Neural progenitor cell (in vitro differentiated cells): ENCODE measurements around the gene HRK. TPM values are rescaled to one million over a fixed set of nuclear protein-coding genes. Genes with fewer than 3 reads are reported as not detected.

Source experiments
- DNase-seq: peaks from one replicate; pipeline ENCODE4 v3.0.0-alpha.2; 2016; ENCODE audit warnings: low spot score
- H2AFZ ChIP-seq: fragments of 200-600 bp; sonication (generic); replicated peaks from 2 replicates; pipeline ENCODE4 v1.6.1; 2016; ENCODE audit warnings: antibody characterized with exemption
- H3F3A ChIP-seq: fragments of 200-600 bp; sonication (generic); 2 replicates; pipeline ENCODE4 v1.6.1; 2016; ENCODE audit warnings: antibody characterized with exemption, low read depth
- H3K27ac ChIP-seq: fragments of 200-600 bp; sonication (generic); 2 replicates; pipeline ENCODE4 v1.5.1; 2016; ENCODE audit warnings: mild to moderate bottlenecking
- H3K27me3 ChIP-seq: fragments of 200-600 bp; sonication (generic); 2 replicates; pipeline ENCODE4 v1.6.1; 2016; ENCODE audit warnings: mild to moderate bottlenecking, moderate library complexity
- H3K36me3 ChIP-seq: fragments of 200-600 bp; sonication (generic); 2 replicates; pipeline ENCODE4 v1.5.1; 2016
- H3K4me1 ChIP-seq: fragments of 200-600 bp; sonication (generic); 2 replicates; pipeline ENCODE4 v1.6.1; 2016; ENCODE audit warnings: mixed run types
- H3K4me2 ChIP-seq: fragments of 200-600 bp; sonication (generic); 2 replicates; pipeline ENCODE4 v1.6.1; 2016
- H3K4me3 ChIP-seq: fragments of 200-600 bp; sonication (generic); 2 replicates; pipeline ENCODE4 v1.5.1; 2016
- H3K79me2 ChIP-seq: fragments of 200-600 bp; sonication (generic); 2 replicates; pipeline ENCODE4 v1.6.1; 2016; ENCODE audit warnings: low read depth
- H3K9ac ChIP-seq: fragments of 200-600 bp; sonication (generic); 2 replicates; pipeline ENCODE4 v1.6.1; 2016
- H3K9me3 ChIP-seq: fragments of 200-600 bp; sonication (generic); 2 replicates; pipeline ENCODE4 v1.5.1; 2016; ENCODE audit warnings: low read depth
- H4K20me1 ChIP-seq: fragments of 200-600 bp; sonication (generic); 2 replicates; pipeline ENCODE4 v1.6.1; 2016; ENCODE audit warnings: low read depth
- H3K27ac Mint-ChIP-seq: 3 replicates; pipeline ENCODE4 v1.8.0; 2021; ENCODE audit warnings: mixed read lengths
- H3K27me3 Mint-ChIP-seq: 2 replicates; pipeline ENCODE4 v1.8.0; 2022; ENCODE audit warnings: low read depth, mild to moderate bottlenecking, inconsistent platforms, moderate library complexity, mixed read lengths; ENCODE audit not compliant: insufficient read depth
- H3K36me3 Mint-ChIP-seq: 3 replicates; pipeline ENCODE4 v1.8.0; 2021; ENCODE audit warnings: mixed read lengths
- H3K4me1 Mint-ChIP-seq: 3 replicates; pipeline ENCODE4 v1.8.0; 2021; ENCODE audit warnings: mixed read lengths
- H3K4me3 Mint-ChIP-seq: 3 replicates; pipeline ENCODE4 v1.8.0; 2021; ENCODE audit warnings: mild to moderate bottlenecking, moderate library complexity, mixed read lengths
- H3K9me3 Mint-ChIP-seq: 3 replicates; pipeline ENCODE4 v1.8.0; 2020; ENCODE audit warnings: mixed read lengths
- EZH2 ChIP-seq: fragments of 200-600 bp; sonication (generic); IDR thresholded peaks from 2 replicates; pipeline ENCODE4 v1.6.1; 2017; ENCODE audit warnings: antibody characterized with exemption, mild to moderate bottlenecking, moderate library complexity
- EZH2phosphoT487 ChIP-seq: fragments of 200-600 bp; sonication (generic); IDR thresholded peaks from 2 replicates; pipeline ENCODE4 v1.6.1; 2017; ENCODE audit warnings: antibody characterized with exemption
- total RNA-seq: library from RNA; depleted of rRNA; stranded (reverse); fragments of >200 nt; gene quantifications from 2 replicates; pipeline ENCODE4 v1.2.3, GENCODE V29; 2015; ENCODE audit warnings: low replicate concordance
- TF ChIP-seq, protein P1 (sequence below): fragments of 200-600 bp; sonication (generic); IDR thresholded peaks from 2 replicates; pipeline ENCODE4 v1.5.1; 2017; ENCODE audit warnings: antibody characterized with exemption, mild to moderate bottlenecking

The HRK gene
- total RNA-seq, 1 donor from 2014 or later, result not detected

GRCh38 chr12:116910280-116910644, 29.0 kb upstream of the HRK start:
- peak overlapping the region; percentile 89 for H3K4me3 Mint-ChIP-seq

DNA sequence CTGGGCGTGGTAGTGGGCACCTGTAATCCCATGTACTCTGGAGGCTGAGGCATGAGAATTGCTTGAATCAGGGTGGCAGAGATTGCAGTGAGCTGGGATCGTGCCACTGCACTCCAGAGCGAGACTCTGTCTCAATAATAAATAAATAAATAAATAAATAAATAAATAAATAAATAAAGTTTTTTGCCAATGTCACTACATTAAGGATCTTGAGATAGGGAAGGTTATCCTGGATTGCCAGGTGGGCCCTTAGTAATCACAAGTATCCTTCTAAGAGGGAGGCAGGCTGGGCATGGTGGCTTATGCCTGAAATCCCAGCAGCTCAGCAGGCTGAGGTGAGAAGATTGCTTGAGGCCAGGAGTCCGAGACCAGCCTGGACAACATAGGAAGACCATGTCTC, 25.0 kb upstream of the HRK start:
- peaks cover 4% of the 10 kb centered on the region for H3K27me3 ChIP-seq
- peaks cover 3% of the 10 kb centered on the region for H3K27me3 Mint-ChIP-seq

More at GRCh38 chr12:116910280-116910644, 29.0 kb upstream of the HRK start:
- Histone ChIP-seq H3K79me2 (peaks cover 51% of the 10 kb centered on the region), H3K4me2 (peak overlapping the region; percentile 85), H3K27ac (no peak overlapping the region), H3K4me3 (peak overlapping the region; percentile 63), H3F3A (peaks cover 17% of the 10 kb centered on the region), H3K36me3 (no peaks in the 10 kb centered on the region), H3K9ac (no peak overlapping the region), H3K4me1 (peaks cover 14% of the 10 kb centered on the region), H3K27me3 (no peaks in the 10 kb centered on the region), H3K9me3 (no peaks in the 10 kb centered on the region), H4K20me1 (peaks cover 32% of the 10 kb centered on the region), H2AFZ (peak overlapping the region; percentile 89)
- TF ChIP-seq EZH2 (no peak), EZH2phosphoT487 (no peak)
- TF ChIP-seq, protein P1, sequence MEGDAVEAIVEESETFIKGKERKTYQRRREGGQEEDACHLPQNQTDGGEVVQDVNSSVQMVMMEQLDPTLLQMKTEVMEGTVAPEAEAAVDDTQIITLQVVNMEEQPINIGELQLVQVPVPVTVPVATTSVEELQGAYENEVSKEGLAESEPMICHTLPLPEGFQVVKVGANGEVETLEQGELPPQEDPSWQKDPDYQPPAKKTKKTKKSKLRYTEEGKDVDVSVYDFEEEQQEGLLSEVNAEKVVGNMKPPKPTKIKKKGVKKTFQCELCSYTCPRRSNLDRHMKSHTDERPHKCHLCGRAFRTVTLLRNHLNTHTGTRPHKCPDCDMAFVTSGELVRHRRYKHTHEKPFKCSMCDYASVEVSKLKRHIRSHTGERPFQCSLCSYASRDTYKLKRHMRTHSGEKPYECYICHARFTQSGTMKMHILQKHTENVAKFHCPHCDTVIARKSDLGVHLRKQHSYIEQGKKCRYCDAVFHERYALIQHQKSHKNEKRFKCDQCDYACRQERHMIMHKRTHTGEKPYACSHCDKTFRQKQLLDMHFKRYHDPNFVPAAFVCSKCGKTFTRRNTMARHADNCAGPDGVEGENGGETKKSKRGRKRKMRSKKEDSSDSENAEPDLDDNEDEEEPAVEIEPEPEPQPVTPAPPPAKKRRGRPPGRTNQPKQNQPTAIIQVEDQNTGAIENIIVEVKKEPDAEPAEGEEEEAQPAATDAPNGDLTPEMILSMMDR, result no peak
- Mint-ChIP-seq H3K9me3 (no peaks in the 10 kb centered on the region), H3K27me3 (peaks cover 3% of the 10 kb centered on the region), H3K27ac (no peak overlapping the region), H3K36me3 (peaks cover 9% of the 10 kb centered on the region), H3K4me1 (peaks cover 13% of the 10 kb centered on the region)
- DNase-seq, result no peak

GRCh38 chr12:116903818-116904217, 22.6 kb upstream of the HRK start:
- no peak overlapping the region for H3K27ac ChIP-seq
- H3K79me2 ChIP-seq, result no peaks in the 10 kb centered on the region
- H3K4me1 ChIP-seq, result peaks cover 7% of the 10 kb centered on the region
- H3K4me3 ChIP-seq, result no peak overlapping the region
- no peak overlapping the region for H3K4me3 Mint-ChIP-seq
- peaks cover under 1% of the 10 kb centered on the region for H3K27me3 Mint-ChIP-seq
- no peaks in the 10 kb centered on the region for H3K9me3 ChIP-seq
- peaks cover under 1% of the 10 kb centered on the region for H3K4me1 Mint-ChIP-seq
- DNase-seq, result no peak
- H3K27ac Mint-ChIP-seq, result no peak overlapping the region
- H3K4me2 ChIP-seq, result no peak overlapping the region
- no peak overlapping the region for H3K9ac ChIP-seq
- peak overlapping the region; percentile 72 for H2AFZ ChIP-seq
- no peaks in the 10 kb centered on the region for H3K36me3 ChIP-seq
- no peaks in the 10 kb centered on the region for H3F3A ChIP-seq
- H3K9me3 Mint-ChIP-seq, result no peaks in the 10 kb centered on the region
- no peak for TF ChIP-seq EZH2phosphoT487
- no peaks in the 10 kb centered on the region for H4K20me1 ChIP-seq
- no peaks in the 10 kb centered on the region for H3K36me3 Mint-ChIP-seq
- H3K27me3 ChIP-seq, result peaks cover 12% of the 10 kb centered on the region

More for the DNA sequence above, 25.0 kb upstream of the HRK start:
- Histone ChIP-seq H3K9me3 (no peaks in the 10 kb centered on the region), H3K79me2 (peaks cover 11% of the 10 kb centered on the region), H3K36me3 (no peaks in the 10 kb centered on the region), H3K9ac (no peak overlapping the region), H3K4me2 (no peak overlapping the region), H3K27ac (no peak overlapping the region), H3K4me3 (no peak overlapping the region), H3K4me1 (peaks cover 7% of the 10 kb centered on the region), H2AFZ (no peak overlapping the region), H3F3A (peaks cover 9% of the 10 kb centered on the region), H4K20me1 (no peaks in the 10 kb centered on the region)
- H3K27ac Mint-ChIP-seq, result no peak overlapping the region
- DNase-seq, result no peak
- no peaks in the 10 kb centered on the region for H3K9me3 Mint-ChIP-seq
- peaks cover 3% of the 10 kb centered on the region for H3K4me1 Mint-ChIP-seq
- H3K4me3 Mint-ChIP-seq, result no peak overlapping the region
- no peak for TF ChIP-seq EZH2
- TF ChIP-seq, protein P1, result no peak
- H3K36me3 Mint-ChIP-seq, result no peaks in the 10 kb centered on the region

DNA sequence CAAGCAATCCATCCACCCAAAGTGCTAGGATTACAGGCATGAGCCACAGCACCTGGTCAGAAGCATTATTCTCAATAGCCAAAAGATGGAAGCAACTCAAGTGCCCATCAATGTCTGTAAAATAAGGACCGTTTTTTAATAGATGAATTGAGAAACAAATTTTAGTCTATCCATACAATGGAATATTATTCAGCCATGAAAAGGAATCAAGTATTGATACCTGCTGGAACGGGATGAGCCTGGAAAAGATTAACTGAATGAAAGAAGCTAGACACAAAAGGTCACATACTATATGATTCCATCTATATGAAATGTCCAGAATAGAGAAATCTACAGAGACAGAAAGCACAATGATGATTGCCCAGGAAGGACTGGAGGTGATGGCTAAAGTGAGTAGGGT, 20.4 kb upstream of the HRK start:
- H3K27me3 Mint-ChIP-seq, result peaks cover 2% of the 10 kb centered on the region

More for the DNA sequence above, 20.4 kb upstream of the HRK start:
- no peaks in the 10 kb centered on the region for H3K36me3 Mint-ChIP-seq
- no peaks in the 10 kb centered on the region for H3K9me3 ChIP-seq
- H3K36me3 ChIP-seq, result no peaks in the 10 kb centered on the region
- H3K4me1 Mint-ChIP-seq, result peaks cover 3% of the 10 kb centered on the region
- DNase-seq, result no peak
- no peak overlapping the region for H3K27ac Mint-ChIP-seq
- no peak overlapping the region for H3K27ac ChIP-seq
- H3K27me3 ChIP-seq, result peaks cover 12% of the 10 kb centered on the region
- no peak overlapping the region for H3K9ac ChIP-seq
- H3K4me3 ChIP-seq, result no peak overlapping the region
- TF ChIP-seq, protein P1, result no peak
- TF ChIP-seq EZH2phosphoT487 (no peak), EZH2 (no peak)
- peaks cover under 1% of the 10 kb centered on the region for H3K4me1 ChIP-seq
- H3F3A ChIP-seq, result no peaks in the 10 kb centered on the region
- H3K79me2 ChIP-seq, result no peaks in the 10 kb centered on the region
- no peaks in the 10 kb centered on the region for H3K9me3 Mint-ChIP-seq
- no peaks in the 10 kb centered on the region for H4K20me1 ChIP-seq
- no peak overlapping the region for H3K4me2 ChIP-seq
- H2AFZ ChIP-seq, result no peak overlapping the region
- no peak overlapping the region for H3K4me3 Mint-ChIP-seq
